Kidney (tissue), 14 donors: ENCODE measurements around the gene MAGI3. TPM values are rescaled to one million over a fixed set of nuclear protein-coding genes. Genes with fewer than 3 reads are reported as not detected.

ENCODE experiments used
- DNase-seq, 5 donors: peaks; one replicate each; pipeline ENCODE4 v3.0.0-alpha.2; 2013 to 2020
- FAIRE-seq: peaks from 2 replicates; lab custom pipeline; 2012; peaks lifted over from hg19 to GRCh38; lab: Jason Lieb, UNC
- H3K27ac ChIP-seq, 2 donors: one replicate each; pipeline ENCODE4 v1.7.0; 2013; ENCODE audit warnings: low read depth in 2 of 2, low read length in 2 of 2, inconsistent platforms in 1 of 2
- H3K27me3 ChIP-seq: one replicate; pipeline ENCODE4 v1.7.1; 2013; ENCODE audit warnings: low read length, inconsistent platforms; ENCODE audit not compliant: control insufficient read depth, insufficient read depth
- H3K36me3 ChIP-seq, 3 donors: one replicate each; pipeline versions ENCODE4 v1.7.0 to v1.7.1; 2013; ENCODE audit warnings: low read length in 3 of 3, control low read depth in 1 of 3, inconsistent platforms in 1 of 3; ENCODE audit not compliant: insufficient read depth in 3 of 3, control insufficient read depth in 2 of 3
- H3K4me1 ChIP-seq, 3 donors: one replicate each; pipeline versions ENCODE4 v1.7.0 to v1.7.1; 2013; ENCODE audit warnings: low read length in 3 of 3, inconsistent platforms in 1 of 3, low read depth in 1 of 3; ENCODE audit not compliant: control insufficient read depth in 2 of 3, insufficient read depth in 2 of 3
- H3K4me3 ChIP-seq, 3 donors: one replicate each; pipeline versions ENCODE4 v1.7.0 to v1.8.1; 2013; ENCODE audit warnings: low read length in 3 of 3, control low read depth in 1 of 3, inconsistent platforms in 1 of 3
- H3K9ac ChIP-seq, 3 donors: one replicate each; pipeline versions ENCODE4 v1.7.0 to v1.7.1; 2013; ENCODE audit warnings: low read length in 3 of 3, control low read depth in 1 of 3, inconsistent platforms in 1 of 3
- H3K9me3 ChIP-seq, 3 donors: one replicate each; pipeline versions ENCODE4 v1.7.0 to v1.7.1; 2013; ENCODE audit warnings: low read length in 3 of 3, control low read depth in 1 of 3, inconsistent platforms in 1 of 3; ENCODE audit not compliant: control insufficient read depth in 2 of 3, insufficient read depth in 1 of 3
- CTCF ChIP-seq: IDR thresholded peaks from 3 replicates; pipeline ENCODE4 v1.5.1; 2012; ENCODE audit warnings: mild to moderate bottlenecking, moderate library complexity, borderline replicate concordance; ENCODE audit not compliant: insufficient read depth; ENCODE audit errors: extremely low read depth
- intact Hi-C: fragments of 100-400 bp; cut with DNase I; formaldehyde crosslinking; loops from one replicate; pipeline ENCODE4 v1.11.1; 2022
- polyA plus RNA-seq: library from polyadenylated mRNA; stranded (reverse); fragments of 350-450 nt; fragmentation: Illumina TruSeq; extraction: RNeasy Lipid Tissue Mini Kit (QIAGEN cat#74804); gene quantifications from one replicate; pipeline ENCODE4 v1.2.3, GENCODE V29; 2014; ENCODE audit warnings: low read depth, low replicate concordance; ENCODE audit not compliant: insufficient read depth
- total RNA-seq: library from RNA; stranded (reverse); fragmentation: NEBNext Ultra II Directional; extraction: Animal tissue kit (Norgen Biotek cat#: 25700); gene quantifications from one replicate; pipeline ENCODE4 v1.2.1, GENCODE V29; 2021
- donor health status: control.
- donor health status: control.
- donor health status: control.
- donor health status: control.
- donor health status: control.
- donor health status: DM: yes; HTN: yes; CAD: no.
- donor health status: Normal renal cell carcinoma (clear cell type).

The MAGI3 gene
- total and polyA plus RNA-seq, 2 donors from 2014 or later, result 5.6 to 25.9 TPM

- Histone ChIP-seq H3K36me3 (no peaks in the 10 kb centered on the region), H3K27me3 (no peaks in the 10 kb centered on the region), H3K9me3 (no peaks in the 10 kb centered on the region), H3K27ac (no peak overlapping the region), H3K4me1 (no peaks in the 10 kb centered on the region), H3K4me3 (no peak overlapping the region), H3K9ac (no peak overlapping the region)
- no peak for DNase-seq
- intact Hi-C loops, result no loop called here
- no peak for TF ChIP-seq CTCF
- no peak for FAIRE-seq
Measured at GRCh38 chr1:113605146-113605545, 214.8 kb downstream of the MAGI3 start.

- no peak for TF ChIP-seq CTCF
- H3K27ac ChIP-seq, result no peak overlapping the region
- no peaks in the 10 kb centered on the region for H3K4me1 ChIP-seq
- no peaks in the 10 kb centered on the region for H3K9me3 ChIP-seq
- DNase-seq (peak in 2 of 5 donors; percentile 13 to 16), FAIRE-seq (no peak)
- no peaks in the 10 kb centered on the region for H3K36me3 ChIP-seq
- H3K4me3 ChIP-seq, result no peak overlapping the region
- no peaks in the 10 kb centered on the region for H3K27me3 ChIP-seq
- intact Hi-C loops, result no loop called here
- no peak overlapping the region for H3K9ac ChIP-seq
Measured at GRCh38 chr1:113608399-113608798, 218.1 kb downstream of the MAGI3 start.

- Histone ChIP-seq H3K9me3 (no peaks in the 10 kb centered on the region), H3K4me1 (no peaks in the 10 kb centered on the region), H3K27ac (no peak overlapping the region), H3K36me3 (no peaks in the 10 kb centered on the region), H3K9ac (no peak overlapping the region), H3K4me3 (no peak overlapping the region), H3K27me3 (no peaks in the 10 kb centered on the region)
- no peak for DNase-seq
- no peak for TF ChIP-seq CTCF
- intact Hi-C loops, result no loop called here
- FAIRE-seq, result no peak
Measured at GRCh38 chr1:113610372-113610771, 220.1 kb downstream of the MAGI3 start.

GRCh38 chr1:113615425-113615824 lies 225.1 kb downstream of the MAGI3 start:
- FAIRE-seq (no peak), DNase-seq (no peak)
- H3K9me3 ChIP-seq, result no peaks in the 10 kb centered on the region

More at GRCh38 chr1:113615425-113615824, 225.1 kb downstream of the MAGI3 start:
- Histone ChIP-seq H3K27ac (no peak overlapping the region), H3K36me3 (no peaks in the 10 kb centered on the region), H3K9ac (no peak overlapping the region), H3K4me1 (peaks cover 0 to 5% (median 0%) of the 10 kb centered on the region in 3 donors), H3K27me3 (no peaks in the 10 kb centered on the region), H3K4me3 (no peak overlapping the region)
- TF ChIP-seq CTCF, result no peak
- intact Hi-C loops, result no loop called here
